GM12878 (cell line): ENCODE data around the gene FERMT1. TPM values are rescaled to one million over a fixed set of nuclear protein-coding genes. Genes with fewer than 3 reads are reported as not detected.

Experiments used
- ATAC-seq: fragments of 200-7000 bp; cut with Tn5 transposase; 3 replicates; pipeline ENCODE4 v1.9.1; 2020; ENCODE audit warnings: mild to moderate bottlenecking, moderate library complexity
- BruUV-seq: library from RNA; stranded (reverse); fragments of 400-500 nt; replicated peaks from 2 replicates; lab custom pipeline; 2021; lab: Mats Ljungman, UMichigan
- CTCF ChIA-PET: fragments of 300-600 bp; sonication (Branson Sonifier 250); formaldehyde crosslinking; extraction: SDS; loops from one replicate; lab custom pipeline; 2021; ENCODE audit warnings: inconsistent platforms; lab: Yijun Ruan, JAX
- POLR2A ChIA-PET: fragments of 350-600 bp; formaldehyde crosslinking; extraction: SDS; loops from one replicate; lab custom pipeline; 2021; ENCODE audit warnings: inconsistent platforms; lab: Charles Lee
- RAD21 ChIA-PET: fragments of 300-600 bp; sonication (Branson Sonifier 250); formaldehyde crosslinking; loops from one replicate; lab custom pipeline; 2023; ENCODE audit warnings: antibody characterized with exemption; ENCODE audit not compliant: unreplicated experiment; lab: Charles Lee
- SMC1A ChIA-PET: fragments of 300-600 bp; sonication (Branson Sonifier 250); formaldehyde crosslinking; loops from one replicate; lab custom pipeline; 2023; ENCODE audit not compliant: unreplicated experiment, uncharacterized antibody; lab: Charles Lee
- DNase-seq: peaks from one replicate; pipeline ENCODE4 v3.0.0-alpha.2; 2011; ENCODE audit warnings: low read depth, low spot score
- FAIRE-seq: peaks from 3 replicates; lab custom pipeline; 2011; peaks lifted over from hg19 to GRCh38; lab: Jason Lieb, UNC
- H2AFZ ChIP-seq: 2 replicates; pipeline ENCODE4 v1.6.0; 2011; ENCODE audit warnings: low read depth, low read length, control low read depth; ENCODE audit not compliant: control insufficient read depth
- H3K27ac ChIP-seq: 2 replicates; pipeline ENCODE4 v1.5.1; 2011; ENCODE audit warnings: control low read depth; ENCODE audit not compliant: control insufficient read depth, insufficient read depth
- H3K27me3 ChIP-seq, 2 experiments: replicated peaks in 1 of 2; 2 replicates each; pipeline versions ENCODE4 v1.6.0 to v1.6.1; 2011; ENCODE audit warnings: low read length in 1 of 2; ENCODE audit not compliant: control insufficient read depth in 2 of 2, insufficient read depth in 2 of 2
- H3K36me3 ChIP-seq, 2 experiments: 2 replicates each; pipeline ENCODE4 v1.5.1; 2011; ENCODE audit warnings: low read length in 1 of 2; ENCODE audit not compliant: control insufficient read depth in 2 of 2, insufficient read depth in 2 of 2
- H3K4me1 ChIP-seq: 2 replicates; pipeline ENCODE4 v1.6.1; 2011; ENCODE audit warnings: mild to moderate bottlenecking, low read length, moderate library complexity, mixed read lengths; ENCODE audit not compliant: control insufficient read depth, insufficient read depth
- H3K4me2 ChIP-seq: 2 replicates; pipeline ENCODE4 v1.6.0; 2011; ENCODE audit warnings: control low read depth; ENCODE audit not compliant: control insufficient read depth, insufficient read depth
- H3K4me3 ChIP-seq: fragments of 200-600 bp; sonication (generic); 2 replicates; pipeline ENCODE4 v1.5.1; 2016
- H3K79me2 ChIP-seq: 2 replicates; pipeline ENCODE4 v1.6.0; 2011; ENCODE audit warnings: low read length; ENCODE audit not compliant: control insufficient read depth, insufficient read depth
- H3K9ac ChIP-seq: 2 replicates; pipeline ENCODE4 v1.8.0; 2011; ENCODE audit warnings: low read length, control low read depth, mixed read lengths; ENCODE audit not compliant: control insufficient read depth, insufficient read depth
- H3K9me3 ChIP-seq: replicated peaks from 3 replicates; pipeline ENCODE4 v1.5.1; 2011; ENCODE audit warnings: mild to moderate bottlenecking, low read length; ENCODE audit not compliant: control insufficient read depth, insufficient read depth
- H4K20me1 ChIP-seq: 2 replicates; pipeline ENCODE4 v1.6.0; 2011; ENCODE audit not compliant: control insufficient read depth, insufficient read depth
- ASH2L ChIP-seq: fragments of 300-600, 200-600 bp; sonication (generic); IDR thresholded peaks from 2 replicates; pipeline ENCODE4 v1.6.1; 2017; ENCODE audit warnings: low read depth, mild to moderate bottlenecking, borderline replicate concordance
- ATF7 ChIP-seq: fragments of 450-650 bp; IDR thresholded peaks from 2 replicates; pipeline ENCODE4 v1.6.1; 2016; ENCODE audit warnings: low read depth, mild to moderate bottlenecking
- FOXM1 ChIP-seq: IDR thresholded peaks from 2 replicates; pipeline ENCODE4 v1.6.1; 2012; ENCODE audit warnings: low read depth, mild to moderate bottlenecking, inconsistent platforms, low read length, moderate library complexity
- HDAC6 ChIP-seq: fragments of 200-600 bp; sonication (generic); IDR thresholded peaks from one replicate; pipeline ENCODE4 v1.8.0; 2017; ENCODE audit warnings: antibody characterized with exemption; ENCODE audit not compliant: unreplicated experiment
- RB1 ChIP-seq: fragments of 450-650 bp; formaldehyde crosslinking; IDR thresholded peaks from 2 replicates; pipeline ENCODE4 v1.6.1; 2017; ENCODE audit warnings: mild to moderate bottlenecking, borderline replicate concordance
- RCOR1 ChIP-seq: conservative IDR thresholded peaks from 2 replicates; pipeline ENCODE4 v1.6.1; 2012; ENCODE audit warnings: low read depth, low read length, improper control_type of control experiment
- RUNX3 ChIP-seq: IDR thresholded peaks from 2 replicates; pipeline ENCODE4 v1.6.1; 2012; ENCODE audit warnings: low read length, inconsistent platforms
- STAT1 ChIP-seq: fragments of 450-650 bp; conservative IDR thresholded peaks from 2 replicates; pipeline ENCODE4 v1.6.1; 2014; ENCODE audit warnings: antibody characterized with exemption, mild to moderate bottlenecking
- YBX1 ChIP-seq: fragments of 450-650 bp; IDR thresholded peaks from 2 replicates; pipeline ENCODE4 v1.6.1; 2016; ENCODE audit warnings: antibody characterized with exemption
- YY1 ChIP-seq: IDR thresholded peaks from 2 replicates; pipeline ENCODE4 v1.6.1; 2011; ENCODE audit warnings: low read depth, mild to moderate bottlenecking, low read length
- ZBED1 ChIP-seq: IDR thresholded peaks from 2 replicates; pipeline ENCODE4 v1.6.1; 2016; ENCODE audit warnings: borderline replicate concordance
- ZNF384 ChIP-seq: IDR thresholded peaks from 2 replicates; pipeline ENCODE4 v1.6.1; 2012; ENCODE audit warnings: low read depth, mild to moderate bottlenecking, low read length, improper control_type of control experiment, borderline replicate concordance
- WGBS: methylation state at CpG from one replicate; pipeline ENCODE4 v1.1.6; 2016; ENCODE audit warnings: low lambda C conversion rate; ENCODE audit not compliant: insufficient replicate concordance, insufficient coverage; ENCODE audit errors: missing lambda C conversion rate; 5-methylcytosine and 5-hydroxymethylcytosine counted together
- in situ Hi-C: fragments of 300-500 bp; cut with MboI; formaldehyde crosslinking; loops from 9 replicates; pipeline ENCODE4 v1.14.3; 2018; ENCODE audit warnings: mixed read lengths
- intact Hi-C: fragments of 100-400 bp; cut with micrococcal nuclease; formaldehyde crosslinking; loops from one replicate; pipeline ENCODE4 v1.14.2; 2022; ENCODE audit not compliant: unreplicated experiment
- polyA plus RNA-seq, 11 experiments: library from polyadenylated mRNA; depleted of rRNA in 4 of 11; unstranded in 6 of 11; stranded (reverse) in 5 of 11; fragments of >200 nt; fragmentation: Nextera tagmentation in 4 of 11; fragmentation: Illumina TruSeq in 1 of 11; extraction: Ambion mirVana in 4 of 11; extraction: Trizol in 1 of 11; gene quantifications; 1 replicate in 1 of 11; 2 replicates in 10 of 11; pipeline versions ENCODE4 v1.2.1 to v1.2.3, GENCODE V29; 2011 to 2016; ENCODE audit warnings: inconsistent platforms in 2 of 11, missing spikeins in 2 of 11, low read depth in 1 of 11
- total RNA-seq, 4 experiments: library from RNA; depleted of rRNA in 3 of 4; stranded (reverse); fragments of >200 nt in 3 of 4; fragmentation: Illumina TruSeq in 1 of 4; extraction: Trizol in 1 of 4; gene quantifications; 2 replicates each; pipeline versions ENCODE4 v1.2.1 to v1.2.3, GENCODE V29; 2013 to 2021
- TF ChIP-seq, protein P1 (sequence below): fragments of 150-350 bp; IDR thresholded peaks from 2 replicates; pipeline ENCODE4 v1.6.1; 2014; ENCODE audit warnings: mild to moderate bottlenecking, low read depth, low read length
- TF ChIP-seq, protein P2 (sequence below): fragments of 450-650 bp; formaldehyde crosslinking; IDR thresholded peaks from 2 replicates; pipeline ENCODE4 v1.4.0; 2022; ENCODE audit warnings: mild to moderate bottlenecking, moderate library complexity

The FERMT1 gene
- total and polyA plus RNA-seq, 10 of the 15 experiments (the other 5 are each of a cell fraction or from before 2014, with no cell fraction given), result 0.04 to 3.1 (median 0.45) TPM

DNA sequence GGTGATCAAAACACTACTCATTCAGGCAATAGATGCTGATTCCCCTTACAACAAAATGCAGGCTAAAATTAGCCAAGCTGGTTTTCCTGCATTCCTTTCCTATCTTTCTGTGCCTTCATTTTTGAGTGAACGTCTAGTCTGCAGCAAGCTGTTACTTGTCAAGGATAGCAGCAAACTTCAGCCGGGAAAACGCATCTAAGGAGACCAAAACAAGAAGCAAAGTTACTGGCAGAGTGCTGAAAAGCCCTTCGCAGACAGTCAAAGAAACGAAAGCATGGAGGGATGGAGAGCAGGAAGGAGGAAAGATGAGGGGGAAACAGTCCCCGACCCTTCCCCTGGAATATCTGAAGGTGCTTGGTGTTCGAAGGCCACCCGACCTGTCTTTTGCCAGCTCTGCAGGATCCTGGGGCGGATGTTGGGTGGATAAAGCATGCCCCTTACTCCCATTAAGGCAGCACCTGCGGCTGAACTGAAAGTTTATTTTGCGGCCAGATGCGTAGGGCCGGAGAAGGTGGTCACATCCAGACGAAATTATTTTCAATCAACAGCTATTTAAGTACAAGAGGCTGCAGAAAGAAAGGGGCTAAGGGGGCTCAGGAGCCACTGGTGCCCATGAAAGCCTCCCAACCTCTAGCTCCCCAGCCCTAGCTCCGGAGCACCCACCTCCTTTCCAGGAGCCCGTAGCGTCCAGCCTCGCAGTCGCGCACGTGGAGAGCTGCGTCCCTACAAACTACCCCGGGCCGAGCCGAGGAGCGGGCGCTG is 538 bp downstream of the FERMT1 start (continued):
- TF ChIP-seq ZNF384, result no peak
- no peak for TF ChIP-seq YY1
- no peak for TF ChIP-seq HDAC6
- TF ChIP-seq, all 136 proteins: peak for 0

DNA sequence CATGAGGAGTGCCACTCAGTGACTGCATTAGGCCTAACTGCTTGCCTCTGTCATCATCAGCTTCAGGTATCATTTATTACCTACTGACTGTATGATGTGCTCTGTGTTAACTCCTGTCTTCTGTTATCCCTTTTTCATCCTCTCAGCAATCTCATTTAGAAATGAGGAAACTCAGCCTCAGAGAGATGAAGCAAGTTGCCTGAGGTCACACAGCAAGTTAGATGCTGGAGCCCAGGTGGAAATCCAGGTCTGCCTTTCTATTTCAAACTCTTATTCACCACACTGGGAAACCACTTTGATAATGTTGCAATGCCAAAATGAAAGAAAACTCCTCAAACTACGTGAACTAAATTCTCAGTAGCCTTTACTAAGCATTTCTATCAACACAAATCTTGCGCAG is 1.3 kb downstream of the FERMT1 start:
- Histone ChIP-seq H3K36me3 (no peaks in the 10 kb centered on the region), H3K27me3 (peaks cover 1 to 17% of the 10 kb centered on the region in 2 experiments), H3K4me2 (no peak overlapping the region), H3K79me2 (no peaks in the 10 kb centered on the region), H2AFZ (no peak overlapping the region), H3K9ac (no peak overlapping the region), H3K4me1 (no peaks in the 10 kb centered on the region; the same call in 1 of the 2 replicates), H3K9me3 (no peaks in the 10 kb centered on the region), H3K4me3 (no peak overlapping the region), H3K27ac (no peak overlapping the region), H4K20me1 (no peaks in the 10 kb centered on the region)
- ATAC-seq (no peak), FAIRE-seq (no peak), DNase-seq (no peak)
- intact Hi-C loops, result no loop called here
- CTCF ChIA-PET, result no interaction called here
- 50% methylated on average over 2 of the region's 2 CpGs for WGBS
- in situ Hi-C loops, result no loop called here
- POLR2A ChIA-PET, result no interaction called here
- SMC1A ChIA-PET, result interaction anchor here (1.4 kb wide), 1 partner anchor 17 kb away, joined by 4 read pairs; no protein-coding TSS in a partner anchor
- TF ChIP-seq, protein P1, sequence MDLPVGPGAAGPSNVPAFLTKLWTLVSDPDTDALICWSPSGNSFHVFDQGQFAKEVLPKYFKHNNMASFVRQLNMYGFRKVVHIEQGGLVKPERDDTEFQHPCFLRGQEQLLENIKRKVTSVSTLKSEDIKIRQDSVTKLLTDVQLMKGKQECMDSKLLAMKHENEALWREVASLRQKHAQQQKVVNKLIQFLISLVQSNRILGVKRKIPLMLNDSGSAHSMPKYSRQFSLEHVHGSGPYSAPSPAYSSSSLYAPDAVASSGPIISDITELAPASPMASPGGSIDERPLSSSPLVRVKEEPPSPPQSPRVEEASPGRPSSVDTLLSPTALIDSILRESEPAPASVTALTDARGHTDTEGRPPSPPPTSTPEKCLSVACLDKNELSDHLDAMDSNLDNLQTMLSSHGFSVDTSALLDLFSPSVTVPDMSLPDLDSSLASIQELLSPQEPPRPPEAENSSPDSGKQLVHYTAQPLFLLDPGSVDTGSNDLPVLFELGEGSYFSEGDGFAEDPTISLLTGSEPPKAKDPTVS, result no peak
- TF ChIP-seq, protein P2, sequence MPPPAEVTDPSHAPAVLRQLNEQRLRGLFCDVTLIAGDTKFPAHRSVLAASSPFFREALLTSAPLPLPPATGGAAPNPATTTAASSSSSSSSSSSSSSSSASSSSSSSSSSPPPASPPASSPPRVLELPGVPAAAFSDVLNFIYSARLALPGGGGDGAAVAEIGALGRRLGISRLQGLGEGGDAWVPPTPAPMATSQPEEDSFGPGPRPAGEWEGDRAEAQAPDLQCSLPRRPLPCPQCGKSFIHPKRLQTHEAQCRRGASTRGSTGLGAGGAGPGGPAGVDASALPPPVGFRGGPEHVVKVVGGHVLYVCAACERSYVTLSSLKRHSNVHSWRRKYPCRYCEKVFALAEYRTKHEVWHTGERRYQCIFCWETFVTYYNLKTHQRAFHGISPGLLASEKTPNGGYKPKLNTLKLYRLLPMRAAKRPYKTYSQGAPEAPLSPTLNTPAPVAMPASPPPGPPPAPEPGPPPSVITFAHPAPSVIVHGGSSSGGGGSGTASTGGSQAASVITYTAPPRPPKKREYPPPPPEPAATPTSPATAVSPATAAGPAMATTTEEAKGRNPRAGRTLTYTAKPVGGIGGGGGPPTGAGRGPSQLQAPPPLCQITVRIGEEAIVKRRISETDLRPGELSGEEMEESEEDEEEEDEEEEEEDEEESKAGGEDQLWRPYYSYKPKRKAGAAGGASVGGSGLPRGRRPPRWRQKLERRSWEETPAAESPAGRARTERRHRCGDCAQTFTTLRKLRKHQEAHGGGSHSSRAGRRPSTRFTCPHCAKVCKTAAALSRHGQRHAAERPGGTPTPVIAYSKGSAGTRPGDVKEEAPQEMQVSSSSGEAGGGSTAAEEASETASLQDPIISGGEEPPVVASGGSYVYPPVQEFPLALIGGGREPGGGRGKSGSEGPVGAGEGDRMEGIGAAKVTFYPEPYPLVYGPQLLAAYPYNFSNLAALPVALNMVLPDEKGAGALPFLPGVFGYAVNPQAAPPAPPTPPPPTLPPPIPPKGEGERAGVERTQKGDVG (CRISPR knock-in tag), result no peak
- TF ChIP-seq ATF7, result no peak
- no peak for TF ChIP-seq YBX1
- TF ChIP-seq RB1, result no peak
- no peak for TF ChIP-seq RCOR1
- no peak for TF ChIP-seq FOXM1
- no peak for TF ChIP-seq RUNX3
- no peak for TF ChIP-seq STAT1
- TF ChIP-seq ASH2L, result no peak
- TF ChIP-seq ZBED1, result no peak
- BruUV-seq, result no TSS peak
- RAD21 ChIA-PET, result no interaction called here
